NCI-H526 treated with DMSO at 0.1 percent for 48 hours (cell line): ENCODE results near the gene NEFH.
A peak's percentile ranks its signal among the peaks of the same experiment; 100 is the strongest.
"Not testable (repeated sequence)": the region's sequence is repeated elsewhere in the genome, so short reads cannot be mapped to it uniquely, and the experiment has no call there.

Source experiments
- DNase-seq: peaks from one replicate; lab custom pipeline; 2025; lab: John Stamatoyannopoulos, UW

NEFH gene

GRCh38 chr22:29479417-29480261, at the start of gene NEFH:
Gene NEFH (plus strand): TSS chr22:29480218. CDS start chr22:29480263, 45 bp downstream.
- DNase-seq = peak; percentile 43

- no peak for DNase-seq
Measured at GRCh38 chr22:29431986-29432385, 48.0 kb upstream of the NEFH start.

- DNase-seq = no peak
Measured at GRCh38 chr22:29433856-29434255, 46.2 kb upstream of the NEFH start.

GRCh38 chr22:29434288-29434687, 45.7 kb upstream of the NEFH start:
- no peak for DNase-seq

- no peak for DNase-seq
Measured at GRCh38 chr22:29435236-29436136, 44.5 kb upstream of the NEFH start.

- DNase-seq = not testable (repeated sequence)
Measured at GRCh38 chr22:29438283-29438682, 41.7 kb upstream of the NEFH start, which contains the start of gene RFPL1. Gene RFPL1 (plus strand): TSS chr22:29438583.

- no peak for DNase-seq
Measured at GRCh38 chr22:29442976-29443375, 37.0 kb upstream of the NEFH start.

GRCh38 chr22:29443452-29443851, 36.6 kb upstream of the NEFH start:
- no peak for DNase-seq

GRCh38 chr22:29443861-29444792, 35.9 kb upstream of the NEFH start:
- no peak for DNase-seq

- no peak for DNase-seq
Measured at GRCh38 chr22:29445508-29445907, 34.5 kb upstream of the NEFH start.

- DNase-seq = no peak
Measured at GRCh38 chr22:29447906-29448305, 32.1 kb upstream of the NEFH start.

GRCh38 chr22:29449296-29449875, 30.6 kb upstream of the NEFH start:
- DNase-seq = no peak

- DNase-seq = peak; percentile 65
Measured at GRCh38 chr22:29450222-29450621, 29.8 kb upstream of the NEFH start.

- no peak for DNase-seq
Measured at GRCh38 chr22:29451863-29452262, 28.2 kb upstream of the NEFH start.

GRCh38 chr22:29454276-29454675, 25.7 kb upstream of the NEFH start:
- no peak for DNase-seq

- DNase-seq = no peak
Measured at GRCh38 chr22:29456211-29456671, 23.8 kb upstream of the NEFH start.

- no peak for DNase-seq
Measured at GRCh38 chr22:29457730-29458129, 22.3 kb upstream of the NEFH start.

- no peak for DNase-seq
Measured at GRCh38 chr22:29458551-29458950, 21.5 kb upstream of the NEFH start.

- DNase-seq = no peak
Measured at GRCh38 chr22:29459773-29460172, 20.2 kb upstream of the NEFH start.

GRCh38 chr22:29461263-29461662, 18.8 kb upstream of the NEFH start:
- DNase-seq = no peak

GRCh38 chr22:29463629-29464028, 16.4 kb upstream of the NEFH start:
- no peak for DNase-seq
